A549 (cell line): ENCODE results near the gene FBXO11. TPM values are rescaled to one million over a fixed set of nuclear protein-coding genes. Genes with fewer than 3 reads are reported as not detected.

Experiments
- ATAC-seq, 2 experiments: fragments of 200-7000 bp in 1 of 2; fragments of >200 bp in 1 of 2; cut with Nextera tagmentation in 1 of 2; cut with Tn5 transposase in 1 of 2; 3 replicates each; pipeline versions ENCODE4 v1.8.0 to v1.9.1; 2018 to 2020; ENCODE audit warnings: mild to moderate bottlenecking in 1 of 2, moderate library complexity in 1 of 2
- CTCF ChIA-PET: fragments of 300-600 bp; sonication (Branson Sonifier 250); formaldehyde crosslinking; extraction: SDS; loops from one replicate; lab custom pipeline; 2021; ENCODE audit warnings: antibody characterized with exemption, inconsistent platforms; lab: Yijun Ruan, JAX
- POLR2A ChIA-PET: fragments of 350-600 bp; formaldehyde crosslinking; extraction: SDS; loops from one replicate; lab custom pipeline; 2021; ENCODE audit warnings: antibody characterized with exemption, inconsistent platforms; lab: Yijun Ruan, JAX
- DNase-seq, 2 experiments: peaks; one replicate each; pipeline versions ENCODE4 v3.0.0 to v3.0.0-alpha.2; 2011 to 2016; ENCODE audit warnings: low read depth in 1 of 2, low spot score in 1 of 2
- FAIRE-seq: peaks from 2 replicates; lab custom pipeline; 2011; peaks lifted over from hg19 to GRCh38; lab: Jason Lieb, UNC
- H3K27ac ChIP-seq, 2 experiments: fragments of >200 bp; sonication (Bioruptor Twin); formaldehyde crosslinking; 3 replicates each; pipeline ENCODE4 v1.5.1; 2016 to 2017
- H3K4me1 ChIP-seq: fragments of >200 bp; sonication (Bioruptor Twin); formaldehyde crosslinking; 3 replicates; pipeline ENCODE4 v1.6.1; 2016
- H3K4me2 ChIP-seq: fragments of >200 bp; sonication (Bioruptor Twin); formaldehyde crosslinking; 3 replicates; pipeline ENCODE4 v1.6.1; 2016
- H3K4me3 ChIP-seq: fragments of >200 bp; sonication (Bioruptor Twin); formaldehyde crosslinking; 3 replicates; pipeline ENCODE4 v1.5.1; 2016
- H3K9me3 ChIP-seq: fragments of >200 bp; sonication (Bioruptor Twin); formaldehyde crosslinking; 3 replicates; pipeline ENCODE4 v1.6.1; 2016
- BHLHE40 ChIP-seq: IDR thresholded peaks from 2 replicates; pipeline ENCODE4 v1.6.1; 2012; ENCODE audit warnings: low read depth, low read length, inconsistent platforms
- CEBPB ChIP-seq, 2 experiments: fragments of >200 bp in 1 of 2; sonication (Bioruptor Twin) in 1 of 2; formaldehyde crosslinking in 1 of 2; IDR thresholded peaks; 2 replicates each; pipeline ENCODE4 v1.6.1; 2012 to 2016
- EHMT2 ChIP-seq: fragments of 200-600 bp; sonication (generic); IDR thresholded peaks from 2 replicates; pipeline ENCODE4 v1.6.1; 2016; ENCODE audit warnings: antibody characterized with exemption, low read depth, mild to moderate bottlenecking, moderate library complexity
- FOSL2 ChIP-seq, 2 experiments: fragments of 450-650 bp in 1 of 2; fragments of >200 bp in 1 of 2; sonication (Bioruptor Twin) in 1 of 2; formaldehyde crosslinking; IDR thresholded peaks; 2 replicates each; pipeline versions ENCODE4 v1.5.0 to v1.6.1; 2016 to 2020; ENCODE audit warnings: mild to moderate bottlenecking in 1 of 2, moderate library complexity in 1 of 2
- GATA3 ChIP-seq: IDR thresholded peaks from 2 replicates; pipeline ENCODE4 v1.6.1; 2012; ENCODE audit warnings: borderline replicate concordance
- HDAC2 ChIP-seq: fragments of 200-600 bp; sonication (generic); IDR thresholded peaks from 2 replicates; pipeline ENCODE4 v1.6.1; 2016
- HOXA7 ChIP-seq: fragments of 250-450 bp; sonication (Bioruptor Pico); IDR thresholded peaks from 2 replicates; pipeline ENCODE4 v1.5.0; 2020; ENCODE audit warnings: mild to moderate bottlenecking, moderate library complexity
- MAZ ChIP-seq: fragments of 150-350 bp; IDR thresholded peaks from 2 replicates; pipeline ENCODE4 v1.6.1; 2014; ENCODE audit warnings: antibody characterized with exemption, low read depth, low read length, borderline replicate concordance
- NPAS2 ChIP-seq: fragments of 250-450 bp; sonication (Bioruptor Pico); IDR thresholded peaks from 2 replicates; pipeline ENCODE4 v1.8.0; 2022; ENCODE audit warnings: mild to moderate bottlenecking, moderate library complexity, borderline replicate concordance
- NR3C1 ChIP-seq: fragments of >200 bp; sonication (Bioruptor Twin); formaldehyde crosslinking; IDR thresholded peaks from 3 replicates; pipeline ENCODE4 v1.6.1; 2017
- POLR2A ChIP-seq: IDR thresholded peaks from 2 replicates; pipeline ENCODE4 v1.6.1; 2012; ENCODE audit warnings: mild to moderate bottlenecking, low read length
- POLR2AphosphoS2 ChIP-seq: conservative IDR thresholded peaks from 2 replicates; pipeline ENCODE4 v1.6.1; 2012; ENCODE audit warnings: low read length, improper control_type of control experiment, inconsistent platforms
- RAD21 ChIP-seq, 2 experiments: fragments of >200 bp in 1 of 2; sonication (Bioruptor Twin) in 1 of 2; formaldehyde crosslinking in 1 of 2; IDR thresholded peaks in 1 of 2; conservative IDR thresholded peaks in 1 of 2; 2 replicates in 1 of 2; 3 replicates in 1 of 2; pipeline ENCODE4 v1.6.1; 2012 to 2018; ENCODE audit warnings: inconsistent platforms in 1 of 2
- TFCP2L1 ChIP-seq: fragments of 250-450 bp; sonication (Bioruptor Pico); IDR thresholded peaks from 2 replicates; pipeline ENCODE4 v1.5.0; 2021; ENCODE audit warnings: mild to moderate bottlenecking
- ZC3H11A ChIP-seq: fragments of 450-650 bp; IDR thresholded peaks from 2 replicates; pipeline ENCODE4 v1.6.1; 2014; ENCODE audit warnings: antibody characterized with exemption, mild to moderate bottlenecking
- WGBS: methylation state at CpG from one replicate; pipeline ENCODE4 v1.1.6; 2017; ENCODE audit errors: missing lambda C conversion rate; 5-methylcytosine and 5-hydroxymethylcytosine counted together
- polyA plus RNA-seq, 4 experiments: library from polyadenylated mRNA; depleted of rRNA in 3 of 4; stranded (reverse); fragments of >200 nt; fragmentation: RNase III in 1 of 4; extraction: RNeasy Plus Mini Kit Qiagen cat#74134 plus additional on column Dnase treatment in 1 of 4; gene quantifications; 2 replicates in 3 of 4; 3 replicates in 1 of 4; pipeline ENCODE4 v1.2.3, GENCODE V29; 2011 to 2017
- TF ChIP-seq, protein P1 (sequence below): IDR thresholded peaks from 2 replicates; pipeline ENCODE4 v1.6.1; 2012
- TF ChIP-seq, protein P2 (sequence below): IDR thresholded peaks from 2 replicates; pipeline ENCODE4 v1.6.1; 2012; ENCODE audit warnings: low read depth, borderline replicate concordance
- TF ChIP-seq, protein P3 (sequence below): fragments of >200 bp; sonication (Bioruptor Twin); formaldehyde crosslinking; IDR thresholded peaks from 2 replicates; pipeline ENCODE4 v1.6.1; 2016
- TF ChIP-seq, protein P4 (sequence below): fragments of 250-450 bp; sonication (Bioruptor Pico); IDR thresholded peaks from 2 replicates; pipeline ENCODE4 v1.5.0; 2021; ENCODE audit warnings: mild to moderate bottlenecking, moderate library complexity, borderline replicate concordance

Gene FBXO11
- polyA plus RNA-seq, 2 of the 4 experiments (the other 2 are of a cell fraction) = 51.1 to 61.4 TPM

DNA sequence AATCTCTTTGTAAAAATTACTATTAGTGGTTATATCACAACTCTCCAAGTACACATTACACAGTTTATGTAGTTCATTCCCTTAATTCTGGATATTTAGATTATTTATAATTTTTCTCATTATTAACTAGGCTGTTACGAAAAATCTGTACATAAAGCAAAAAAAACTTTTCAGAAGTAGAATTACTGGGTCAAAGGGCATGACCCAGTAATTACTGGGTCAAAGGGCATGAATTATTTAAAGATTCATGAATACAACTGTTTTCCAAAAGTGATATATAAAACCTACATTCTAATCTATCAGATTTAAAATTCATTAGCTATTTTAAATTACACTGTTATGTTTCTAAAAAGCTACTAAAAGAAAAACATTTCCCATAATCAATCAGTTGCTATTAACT is 68.0 kb downstream of the FBXO11 start:
- no peaks in the 10 kb centered on the region for H3K4me1 ChIP-seq
- CTCF ChIA-PET = interaction anchor here (1.3 kb wide), 1 partner anchor 268 kb away, joined by 4 read pairs; no protein-coding TSS in a partner anchor
- 93% methylated on average over 1 of the region's 1 CpG for WGBS

DNA sequence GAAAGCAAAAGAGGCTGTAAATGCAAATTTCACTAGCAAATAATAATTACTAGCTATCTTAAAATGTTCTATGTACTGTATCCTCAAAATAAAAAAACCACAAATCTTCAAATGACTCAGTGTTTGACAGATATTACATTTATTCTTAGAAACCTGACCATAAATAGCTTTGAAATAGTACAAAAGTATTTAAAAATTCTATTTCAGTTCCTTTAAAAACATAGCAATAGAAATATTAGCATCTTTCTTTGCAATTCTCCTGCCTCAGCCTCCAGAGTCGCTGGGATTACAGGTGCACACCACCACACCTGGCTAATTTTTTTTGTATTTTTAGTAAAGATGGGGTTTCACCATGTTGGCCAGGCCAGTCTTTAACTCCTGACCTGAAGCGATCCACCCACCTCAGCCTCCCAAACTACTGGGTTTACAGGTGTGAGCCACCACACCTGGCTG is 72.8 kb downstream of the FBXO11 start:
- ATAC-seq (no peak), FAIRE-seq (no peak), DNase-seq (no peak)
- TF ChIP-seq, protein P1, sequence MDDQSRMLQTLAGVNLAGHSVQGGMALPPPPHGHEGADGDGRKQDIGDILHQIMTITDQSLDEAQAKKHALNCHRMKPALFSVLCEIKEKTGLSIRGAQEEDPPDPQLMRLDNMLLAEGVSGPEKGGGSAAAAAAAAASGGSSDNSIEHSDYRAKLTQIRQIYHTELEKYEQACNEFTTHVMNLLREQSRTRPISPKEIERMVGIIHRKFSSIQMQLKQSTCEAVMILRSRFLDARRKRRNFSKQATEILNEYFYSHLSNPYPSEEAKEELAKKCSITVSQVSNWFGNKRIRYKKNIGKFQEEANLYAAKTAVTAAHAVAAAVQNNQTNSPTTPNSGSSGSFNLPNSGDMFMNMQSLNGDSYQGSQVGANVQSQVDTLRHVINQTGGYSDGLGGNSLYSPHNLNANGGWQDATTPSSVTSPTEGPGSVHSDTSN = no peak
- TF ChIP-seq HDAC2 (no peak), HOXA7 (CRISPR knock-in tag) (no peak), GATA3 (no peak), MAZ (no peak)
- CTCF ChIA-PET = interaction anchor here (1.0 to 3.9 kb wide), 2 partner anchors 10 to 24 kb away, joined by 3 to 13 read pairs; no protein-coding TSS in a partner anchor
- 93% methylated on average over 2 of the region's 2 CpGs for WGBS
- Histone ChIP-seq H3K4me1 (no peaks in the 10 kb centered on the region), H3K4me2 (no peak overlapping the region), H3K9me3 (no peaks in the 10 kb centered on the region), H3K27ac (no peak overlapping the region), H3K4me3 (no peak overlapping the region)
- POLR2A ChIA-PET = no interaction called here

More for the DNA sequence above, 68.0 kb downstream of the FBXO11 start:
- no peak for FAIRE-seq
- POLR2A ChIA-PET = interaction anchor here (0.5 kb wide), 1 partner anchor 55 kb away, joined by 3 read pairs; the partner anchor contains the start of gene MSH6
- TF ChIP-seq POLR2AphosphoS2 = no peak
- no peak for TF ChIP-seq CEBPB (IDR thresholded peaks at IDR 0.05)
- no peak for TF ChIP-seq TFCP2L1 (CRISPR knock-in tag)
- TF ChIP-seq, protein P1 = no peak
- no peak for TF ChIP-seq POLR2A
- TF ChIP-seq GATA3 = no peak
- TF ChIP-seq NPAS2 (CRISPR knock-in tag) = no peak
- no peak for TF ChIP-seq FOSL2 (IDR thresholded peaks at IDR 0.05)
- TF ChIP-seq FOSL2 (CRISPR knock-in tag; IDR thresholded peaks at IDR 0.05) = no peak
- TF ChIP-seq NR3C1 = no peak
- TF ChIP-seq ZC3H11A = no peak
- no peak for TF ChIP-seq EHMT2
- TF ChIP-seq, protein P2, sequence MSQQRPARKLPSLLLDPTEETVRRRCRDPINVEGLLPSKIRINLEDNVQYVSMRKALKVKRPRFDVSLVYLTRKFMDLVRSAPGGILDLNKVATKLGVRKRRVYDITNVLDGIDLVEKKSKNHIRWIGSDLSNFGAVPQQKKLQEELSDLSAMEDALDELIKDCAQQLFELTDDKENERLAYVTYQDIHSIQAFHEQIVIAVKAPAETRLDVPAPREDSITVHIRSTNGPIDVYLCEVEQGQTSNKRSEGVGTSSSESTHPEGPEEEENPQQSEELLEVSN = no peak
- no peak for TF ChIP-seq BHLHE40
- TF ChIP-seq RAD21 (conservative IDR thresholded peaks at IDR 0.05 in 1 of 2, IDR thresholded peaks at IDR 0.05 in 1 of 2) = no peak
- TF ChIP-seq, protein P3, sequence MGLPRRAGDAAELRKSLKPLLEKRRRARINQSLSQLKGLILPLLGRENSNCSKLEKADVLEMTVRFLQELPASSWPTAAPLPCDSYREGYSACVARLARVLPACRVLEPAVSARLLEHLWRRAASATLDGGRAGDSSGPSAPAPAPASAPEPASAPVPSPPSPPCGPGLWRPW = no peak
- TF ChIP-seq, protein P4, sequence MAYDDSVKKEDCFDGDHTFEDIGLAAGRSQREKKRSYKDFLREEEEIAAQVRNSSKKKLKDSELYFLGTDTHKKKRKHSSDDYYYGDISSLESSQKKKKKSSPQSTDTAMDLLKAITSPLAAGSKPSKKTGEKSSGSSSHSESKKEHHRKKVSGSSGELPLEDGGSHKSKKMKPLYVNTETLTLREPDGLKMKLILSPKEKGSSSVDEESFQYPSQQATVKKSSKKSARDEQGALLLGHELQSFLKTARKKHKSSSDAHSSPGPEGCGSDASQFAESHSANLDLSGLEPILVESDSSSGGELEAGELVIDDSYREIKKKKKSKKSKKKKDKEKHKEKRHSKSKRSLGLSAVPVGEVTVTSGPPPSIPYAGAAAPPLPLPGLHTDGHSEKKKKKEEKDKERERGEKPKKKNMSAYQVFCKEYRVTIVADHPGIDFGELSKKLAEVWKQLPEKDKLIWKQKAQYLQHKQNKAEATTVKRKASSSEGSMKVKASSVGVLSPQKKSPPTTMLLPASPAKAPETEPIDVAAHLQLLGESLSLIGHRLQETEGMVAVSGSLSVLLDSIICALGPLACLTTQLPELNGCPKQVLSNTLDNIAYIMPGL (CRISPR knock-in tag) = no peak
- Histone ChIP-seq H3K9me3 (no peaks in the 10 kb centered on the region), H3K4me2 (no peak overlapping the region), H3K27ac (no peak overlapping the region), H3K4me3 (no peak overlapping the region)
- no peak for DNase-seq
- no peak for ATAC-seq
